Measurements from ENCODE around the gene CCDC138. TPM values are rescaled to one million over a fixed set of nuclear protein-coding genes. Genes with fewer than 3 reads are reported as not detected.

Gene CCDC138
- total RNA-seq, 4 donors from 2014 or later = 4.4 to 26.0 (median 9.8) TPM

DNA sequence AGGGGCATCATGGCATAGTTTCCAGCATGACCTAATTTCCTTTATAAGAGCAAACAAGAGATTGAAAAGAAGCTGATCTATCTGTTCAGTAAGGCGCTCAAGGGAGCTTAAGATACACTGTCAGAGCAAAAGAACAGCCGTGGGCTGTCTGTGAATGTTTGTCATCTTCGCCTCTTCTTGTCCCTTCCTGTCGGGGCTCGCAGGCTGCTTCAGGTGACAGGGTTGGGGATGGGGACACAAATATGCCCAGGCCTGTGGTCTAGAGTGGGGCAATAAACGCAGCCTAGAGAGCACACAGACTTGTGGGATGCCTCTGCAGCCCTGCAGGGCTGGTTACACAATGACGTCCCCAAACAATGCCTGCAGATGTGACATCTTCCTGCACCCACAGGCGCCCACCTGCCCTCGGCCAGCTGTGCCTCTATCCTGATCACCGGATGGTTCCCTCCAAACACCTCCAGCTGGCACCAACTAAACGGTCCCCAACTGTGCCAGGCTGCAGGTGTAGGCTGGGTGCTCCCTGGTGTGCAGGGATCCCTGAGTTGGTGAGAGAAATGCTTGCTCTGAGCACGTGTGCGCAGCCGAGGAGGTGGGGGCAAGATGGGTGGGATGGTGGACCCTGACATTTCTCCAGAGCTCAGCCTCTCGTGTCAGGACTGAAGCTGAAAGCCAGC, 129.7 kb downstream of the CCDC138 start:
- H3K36me3 ChIP-seq = no peaks in the 10 kb centered on the region
- H3K27me3 ChIP-seq = no peaks in the 10 kb centered on the region
- H3K9me3 ChIP-seq = no peaks in the 10 kb centered on the region
- H3K4me3 ChIP-seq = no peak overlapping the region
- no peaks in the 10 kb centered on the region for H3K4me1 ChIP-seq
- intact Hi-C loops (cut with DNase I; ENCODE audit: low total_unique reads) = no loop called here
- no peak for TF ChIP-seq POLR2A (IDR thresholded peaks at IDR 0.05)
- TF ChIP-seq, protein P1, sequence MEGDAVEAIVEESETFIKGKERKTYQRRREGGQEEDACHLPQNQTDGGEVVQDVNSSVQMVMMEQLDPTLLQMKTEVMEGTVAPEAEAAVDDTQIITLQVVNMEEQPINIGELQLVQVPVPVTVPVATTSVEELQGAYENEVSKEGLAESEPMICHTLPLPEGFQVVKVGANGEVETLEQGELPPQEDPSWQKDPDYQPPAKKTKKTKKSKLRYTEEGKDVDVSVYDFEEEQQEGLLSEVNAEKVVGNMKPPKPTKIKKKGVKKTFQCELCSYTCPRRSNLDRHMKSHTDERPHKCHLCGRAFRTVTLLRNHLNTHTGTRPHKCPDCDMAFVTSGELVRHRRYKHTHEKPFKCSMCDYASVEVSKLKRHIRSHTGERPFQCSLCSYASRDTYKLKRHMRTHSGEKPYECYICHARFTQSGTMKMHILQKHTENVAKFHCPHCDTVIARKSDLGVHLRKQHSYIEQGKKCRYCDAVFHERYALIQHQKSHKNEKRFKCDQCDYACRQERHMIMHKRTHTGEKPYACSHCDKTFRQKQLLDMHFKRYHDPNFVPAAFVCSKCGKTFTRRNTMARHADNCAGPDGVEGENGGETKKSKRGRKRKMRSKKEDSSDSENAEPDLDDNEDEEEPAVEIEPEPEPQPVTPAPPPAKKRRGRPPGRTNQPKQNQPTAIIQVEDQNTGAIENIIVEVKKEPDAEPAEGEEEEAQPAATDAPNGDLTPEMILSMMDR (IDR thresholded peaks at IDR 0.05) = no peak
- no peak for DNase-seq
- no peak overlapping the region for H3K27ac ChIP-seq

DNA sequence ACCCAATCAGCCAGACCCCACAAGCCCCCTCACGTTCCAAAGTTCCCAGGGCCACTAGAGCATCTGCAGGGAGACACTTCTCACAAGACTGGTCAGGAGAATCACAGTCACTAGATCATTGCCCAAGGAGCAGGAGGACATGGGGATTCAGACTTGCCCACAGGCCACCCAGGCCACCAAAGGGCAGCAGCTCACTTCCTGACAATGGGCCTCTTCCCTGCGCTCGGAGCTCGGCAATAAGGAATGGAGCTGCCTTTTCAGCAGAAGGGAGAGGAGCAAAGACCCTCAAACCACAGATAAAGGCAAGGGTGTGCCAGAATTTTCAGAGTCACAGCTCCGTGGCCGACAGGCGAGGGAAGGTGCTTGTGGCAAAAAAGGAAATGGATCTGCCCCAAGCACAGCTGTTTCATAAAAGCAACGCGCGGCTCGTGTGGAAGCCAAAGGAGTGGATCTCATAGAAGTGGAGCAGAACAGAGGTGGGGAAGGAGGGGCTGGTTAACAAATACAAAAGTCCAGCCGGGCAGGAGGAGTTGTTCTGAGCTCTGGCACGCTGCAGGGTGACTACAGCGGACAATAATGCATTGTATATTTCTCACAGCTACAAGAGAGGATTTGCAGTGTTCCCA, 130.3 kb downstream of the CCDC138 start:
- TF ChIP-seq POLR2A (IDR thresholded peaks at IDR 0.05) = no peak
- TF ChIP-seq, protein P1 (IDR thresholded peaks at IDR 0.05) = no peak
- Histone ChIP-seq H3K36me3 (no peaks in the 10 kb centered on the region), H3K9me3 (no peaks in the 10 kb centered on the region), H3K4me1 (no peaks in the 10 kb centered on the region), H3K27me3 (no peaks in the 10 kb centered on the region), H3K4me3 (no peak overlapping the region), H3K27ac (no peak overlapping the region)
- no peak for DNase-seq
- intact Hi-C loops (cut with DNase I; ENCODE audit: low total_unique reads) = no loop called here

DNA sequence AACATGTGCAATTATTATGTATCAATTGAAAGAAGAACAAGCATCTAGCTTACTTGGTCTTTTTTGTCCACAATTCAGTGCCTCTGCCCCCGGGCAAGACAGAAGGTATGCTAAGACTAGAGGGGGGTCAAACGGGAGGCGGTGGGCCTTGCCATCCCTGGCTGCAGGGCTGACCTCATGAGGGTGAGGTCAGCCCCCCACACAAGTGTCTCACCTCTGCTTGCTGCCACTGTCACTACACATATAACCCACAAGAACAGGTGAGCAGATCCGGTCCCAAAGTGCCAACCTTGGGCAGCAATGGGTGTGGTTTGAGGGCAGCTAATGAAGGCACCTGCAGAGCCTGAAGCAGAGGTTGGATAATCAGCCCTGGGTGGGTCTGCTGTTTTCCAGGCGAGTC, 131.0 kb downstream of the CCDC138 start:
- Histone ChIP-seq H3K27me3 (no peaks in the 10 kb centered on the region), H3K9me3 (no peaks in the 10 kb centered on the region), H3K27ac (no peak overlapping the region), H3K4me3 (no peak overlapping the region), H3K36me3 (no peaks in the 10 kb centered on the region), H3K4me1 (no peaks in the 10 kb centered on the region)
- DNase-seq = no peak
- TF ChIP-seq, protein P1 (IDR thresholded peaks at IDR 0.05) = no peak
- no peak for TF ChIP-seq POLR2A (IDR thresholded peaks at IDR 0.05)
- intact Hi-C loops (cut with DNase I; ENCODE audit: low total_unique reads) = no loop called here

DNA sequence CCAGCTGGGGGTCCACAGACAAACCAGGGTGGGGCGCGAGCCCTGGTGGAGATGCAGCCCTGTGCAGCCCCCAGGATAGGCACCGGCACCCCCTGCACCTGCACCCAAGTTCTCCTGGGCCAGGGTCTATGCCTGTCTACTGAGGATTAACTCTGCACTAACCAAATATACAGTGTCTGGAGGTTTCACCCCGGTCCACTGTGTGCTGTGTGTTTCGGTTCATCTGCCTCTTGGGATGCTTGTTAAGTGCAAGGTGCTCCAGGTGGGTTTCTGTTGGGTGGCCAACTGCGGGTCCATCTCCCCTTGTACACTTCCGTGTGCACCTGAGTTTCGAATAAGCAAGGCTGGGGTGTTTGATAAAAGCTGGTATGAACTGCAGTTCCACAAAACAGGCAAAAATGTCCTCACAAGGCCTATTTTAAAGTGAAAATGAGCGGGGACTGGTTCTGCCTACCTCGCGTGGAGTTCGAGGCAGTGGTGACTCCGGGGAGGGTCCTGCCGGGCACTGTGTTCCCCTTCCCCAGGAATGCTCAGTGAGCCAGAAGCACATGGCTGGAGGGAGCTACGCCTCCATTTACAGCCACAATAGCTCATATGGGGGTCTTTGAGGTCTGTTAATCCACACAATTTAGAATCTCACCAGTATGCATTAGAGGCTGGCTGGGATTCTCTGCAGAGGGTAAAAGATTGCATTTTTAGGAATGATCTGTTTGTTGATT, 131.7 kb downstream of the CCDC138 start:
- no peaks in the 10 kb centered on the region for H3K4me1 ChIP-seq
- DNase-seq = no peak
- TF ChIP-seq, protein P1 (IDR thresholded peaks at IDR 0.05) = no peak
- TF ChIP-seq POLR2A (IDR thresholded peaks at IDR 0.05) = no peak

DNA sequence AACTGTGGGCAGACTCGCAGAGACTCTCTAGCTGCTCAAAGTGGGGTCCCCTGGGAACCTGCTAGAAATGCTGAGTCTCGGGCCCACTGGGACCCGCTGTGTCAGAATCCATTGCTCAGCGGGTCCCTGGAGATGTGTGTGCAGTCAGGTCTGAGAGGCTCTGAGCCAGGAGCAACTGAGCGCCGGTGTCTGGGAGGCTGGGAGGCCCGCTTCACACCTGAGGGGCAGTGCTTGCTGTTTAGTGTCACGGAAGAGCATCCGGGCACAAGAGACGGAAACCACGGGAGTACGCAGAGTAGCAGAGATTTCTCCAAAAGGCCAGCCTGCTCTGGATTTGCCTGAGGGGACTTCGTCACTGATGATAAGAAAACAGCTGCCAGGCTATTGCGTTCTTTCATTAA, 132.4 kb downstream of the CCDC138 start:
- TF ChIP-seq POLR2A (IDR thresholded peaks at IDR 0.05) = no peak
- DNase-seq = no peak
- intact Hi-C loops (cut with DNase I; ENCODE audit: low total_unique reads) = no loop called here
- H3K36me3 ChIP-seq = no peaks in the 10 kb centered on the region
- no peak overlapping the region for H3K27ac ChIP-seq
- H3K4me3 ChIP-seq = no peak overlapping the region
- H3K4me1 ChIP-seq = no peaks in the 10 kb centered on the region
- H3K27me3 ChIP-seq = no peaks in the 10 kb centered on the region
- no peaks in the 10 kb centered on the region for H3K9me3 ChIP-seq

More for the DNA sequence above, 131.7 kb downstream of the CCDC138 start:
- Histone ChIP-seq H3K9me3 (no peaks in the 10 kb centered on the region), H3K27ac (no peak overlapping the region), H3K4me3 (no peak overlapping the region), H3K36me3 (no peaks in the 10 kb centered on the region), H3K27me3 (no peaks in the 10 kb centered on the region)
- intact Hi-C loops (cut with DNase I; ENCODE audit: low total_unique reads) = no loop called here
